ENCODE measurements around the gene ITSN1.

Gene ITSN1

GRCh38 chr21:33815143-33815707 lies 172.9 kb downstream of the ITSN1 start:
- DNase-seq (ENCODE audit: low read depth), result no peak

- no peak for DNase-seq (ENCODE audit: low read depth)
These were observed 173.9 kb downstream of the ITSN1 start for GRCh38 chr21:33816174-33816573.

GRCh38 chr21:33817138-33817537 lies 174.8 kb downstream of the ITSN1 start:
- no peak for DNase-seq (ENCODE audit: low read depth)

GRCh38 chr21:33817663-33818451 lies 175.6 kb downstream of the ITSN1 start:
- DNase-seq (ENCODE audit: low read depth), result no peak

GRCh38 chr21:33820230-33820770 lies 178.0 kb downstream of the ITSN1 start:
- no peak for DNase-seq (ENCODE audit: low read depth)

- no peak for DNase-seq (ENCODE audit: low read depth)
These were observed 178.5 kb downstream of the ITSN1 start for GRCh38 chr21:33820798-33821197.

GRCh38 chr21:33821503-33822322 lies 179.4 kb downstream of the ITSN1 start:
- DNase-seq (ENCODE audit: low read depth), result no peak

GRCh38 chr21:33824156-33824941 lies 182.0 kb downstream of the ITSN1 start:
- no peak for DNase-seq (ENCODE audit: low read depth)

- no peak for DNase-seq (ENCODE audit: low read depth)
These were observed 183.1 kb downstream of the ITSN1 start for GRCh38 chr21:33825419-33825818.

GRCh38 chr21:33825915-33826314 lies 183.6 kb downstream of the ITSN1 start:
- DNase-seq (ENCODE audit: low read depth), result no peak

GRCh38 chr21:33828083-33828482 lies 185.8 kb downstream of the ITSN1 start:
- no peak for DNase-seq (ENCODE audit: low read depth)

GRCh38 chr21:33828577-33828976 lies 186.3 kb downstream of the ITSN1 start:
- DNase-seq (ENCODE audit: low read depth), result no peak

- DNase-seq (ENCODE audit: low read depth), result no peak
These were observed 187.5 kb downstream of the ITSN1 start for GRCh38 chr21:33829844-33830243.

GRCh38 chr21:33831962-33832659 lies 189.8 kb downstream of the ITSN1 start:
- DNase-seq (ENCODE audit: low read depth), result no peak

GRCh38 chr21:33834801-33835500 lies 192.7 kb downstream of the ITSN1 start:
- no peak for DNase-seq (ENCODE audit: low read depth)

GRCh38 chr21:33835920-33836319 lies 193.6 kb downstream of the ITSN1 start:
- no peak for DNase-seq (ENCODE audit: low read depth)

GRCh38 chr21:33836408-33836807 lies 194.1 kb downstream of the ITSN1 start:
- no peak for DNase-seq (ENCODE audit: low read depth)

GRCh38 chr21:33839167-33839716 lies 196.9 kb downstream of the ITSN1 start:
- DNase-seq (ENCODE audit: low read depth), result no peak

GRCh38 chr21:33839806-33840205 lies 197.5 kb downstream of the ITSN1 start:
- no peak for DNase-seq (ENCODE audit: low read depth)

- DNase-seq (ENCODE audit: low read depth), result no peak
These were observed 198.5 kb downstream of the ITSN1 start for GRCh38 chr21:33840771-33841170.
